Measurements from ENCODE around the gene CELF6.

Gene CELF6

DNA sequence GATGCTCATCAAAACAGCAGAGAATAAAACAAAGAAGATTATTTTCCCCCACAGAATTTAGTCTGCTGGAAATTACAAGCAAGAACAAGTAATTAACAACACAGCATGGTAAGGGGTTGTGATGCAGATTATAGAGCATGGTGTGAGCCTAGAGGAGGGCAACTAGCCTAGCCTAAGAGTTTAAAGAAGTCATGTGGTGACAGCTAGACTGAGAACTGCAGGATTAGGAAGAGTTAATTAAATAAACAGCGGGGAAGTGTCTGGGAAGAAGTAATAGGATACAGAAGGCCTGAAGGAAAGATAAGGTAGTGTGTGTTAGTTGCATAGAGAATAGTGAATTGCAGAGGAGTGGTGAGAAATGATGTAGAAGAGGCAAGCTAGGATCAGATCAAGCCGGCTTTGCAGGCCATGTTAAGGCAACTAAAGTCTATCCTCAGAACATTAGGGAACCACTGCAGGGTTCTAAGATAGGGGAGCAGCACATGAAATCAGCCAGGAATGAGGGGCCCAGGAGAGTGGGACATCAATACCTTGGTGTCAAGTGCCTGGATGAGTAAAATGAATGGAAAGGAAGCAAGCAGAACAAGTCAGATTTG lies 77.1 kb downstream of the CELF6 start:
- TF ChIP-seq, protein P1, sequence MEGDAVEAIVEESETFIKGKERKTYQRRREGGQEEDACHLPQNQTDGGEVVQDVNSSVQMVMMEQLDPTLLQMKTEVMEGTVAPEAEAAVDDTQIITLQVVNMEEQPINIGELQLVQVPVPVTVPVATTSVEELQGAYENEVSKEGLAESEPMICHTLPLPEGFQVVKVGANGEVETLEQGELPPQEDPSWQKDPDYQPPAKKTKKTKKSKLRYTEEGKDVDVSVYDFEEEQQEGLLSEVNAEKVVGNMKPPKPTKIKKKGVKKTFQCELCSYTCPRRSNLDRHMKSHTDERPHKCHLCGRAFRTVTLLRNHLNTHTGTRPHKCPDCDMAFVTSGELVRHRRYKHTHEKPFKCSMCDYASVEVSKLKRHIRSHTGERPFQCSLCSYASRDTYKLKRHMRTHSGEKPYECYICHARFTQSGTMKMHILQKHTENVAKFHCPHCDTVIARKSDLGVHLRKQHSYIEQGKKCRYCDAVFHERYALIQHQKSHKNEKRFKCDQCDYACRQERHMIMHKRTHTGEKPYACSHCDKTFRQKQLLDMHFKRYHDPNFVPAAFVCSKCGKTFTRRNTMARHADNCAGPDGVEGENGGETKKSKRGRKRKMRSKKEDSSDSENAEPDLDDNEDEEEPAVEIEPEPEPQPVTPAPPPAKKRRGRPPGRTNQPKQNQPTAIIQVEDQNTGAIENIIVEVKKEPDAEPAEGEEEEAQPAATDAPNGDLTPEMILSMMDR (IDR thresholded peaks at IDR 0.05; ENCODE audit: low read depth, low read length) = no peak
- no peak for DNase-seq
- Histone ChIP-seq H3K4me1 (no peaks in the 10 kb centered on the region), H3K27me3 (no peaks in the 10 kb centered on the region), H3K4me3 (ENCODE audit: low read depth, low read length) (no peak overlapping the region), H3K36me3 (peaks cover 33% of the 10 kb centered on the region), H3K9me3 (no peaks in the 10 kb centered on the region)

DNA sequence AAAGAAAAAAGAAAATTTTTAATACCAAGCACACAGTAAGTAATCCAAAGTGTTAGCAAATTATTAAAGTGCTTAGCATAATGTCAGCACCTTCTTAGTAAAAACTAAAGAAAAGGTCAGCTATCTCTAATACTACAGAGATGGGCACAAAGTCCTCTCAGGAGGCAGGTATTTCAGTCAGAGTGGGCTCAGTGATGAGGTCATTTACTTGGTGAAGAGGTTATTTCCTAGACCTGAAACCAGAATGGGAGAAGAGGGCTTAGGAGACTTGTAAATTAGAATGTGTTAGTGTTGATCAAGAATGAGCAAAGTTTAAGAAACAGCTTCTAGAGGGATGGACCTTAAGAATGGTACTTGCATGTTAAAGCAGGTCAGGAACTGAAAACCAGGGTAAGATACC lies 80.3 kb downstream of the CELF6 start:
- no peak for DNase-seq
- TF ChIP-seq, protein P1 (IDR thresholded peaks at IDR 0.05; ENCODE audit: low read depth, low read length) = no peak
- H3K4me3 ChIP-seq (ENCODE audit: low read depth, low read length) = no peak overlapping the region
- H3K36me3 ChIP-seq = peaks cover 31% of the 10 kb centered on the region
- no peaks in the 10 kb centered on the region for H3K9me3 ChIP-seq
- H3K27me3 ChIP-seq = no peaks in the 10 kb centered on the region
- H3K4me1 ChIP-seq = peaks cover 8% of the 10 kb centered on the region; the same call in 1 of the 2 replicates

DNA sequence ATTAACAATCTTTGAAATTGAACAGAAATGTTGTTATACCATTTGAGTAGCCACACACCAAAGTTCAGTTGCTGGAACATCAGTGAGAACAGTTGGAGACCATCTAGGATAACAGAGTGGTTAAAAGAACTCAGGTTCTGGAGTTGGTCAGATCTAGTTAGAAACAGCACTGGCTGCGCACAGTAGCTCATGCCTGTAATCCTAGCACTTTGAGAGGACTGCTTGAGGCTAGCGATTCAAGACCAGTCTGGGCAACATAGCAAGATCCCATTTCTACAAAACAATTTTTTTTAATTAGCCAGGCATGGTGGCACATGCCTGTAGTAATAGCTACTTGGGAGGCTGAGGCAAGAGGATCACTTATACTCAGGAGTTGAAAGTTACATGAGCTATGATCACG lies 81.4 kb downstream of the CELF6 start:
- Histone ChIP-seq H3K36me3 (peaks cover 20% of the 10 kb centered on the region), H3K4me3 (ENCODE audit: low read depth, low read length) (no peak overlapping the region), H3K4me1 (peaks cover 8% of the 10 kb centered on the region; the same call in 1 of the 2 replicates), H3K27me3 (no peaks in the 10 kb centered on the region), H3K9me3 (no peaks in the 10 kb centered on the region)
- TF ChIP-seq, protein P1 (IDR thresholded peaks at IDR 0.05; ENCODE audit: low read depth, low read length) = no peak
- DNase-seq = no peak

DNA sequence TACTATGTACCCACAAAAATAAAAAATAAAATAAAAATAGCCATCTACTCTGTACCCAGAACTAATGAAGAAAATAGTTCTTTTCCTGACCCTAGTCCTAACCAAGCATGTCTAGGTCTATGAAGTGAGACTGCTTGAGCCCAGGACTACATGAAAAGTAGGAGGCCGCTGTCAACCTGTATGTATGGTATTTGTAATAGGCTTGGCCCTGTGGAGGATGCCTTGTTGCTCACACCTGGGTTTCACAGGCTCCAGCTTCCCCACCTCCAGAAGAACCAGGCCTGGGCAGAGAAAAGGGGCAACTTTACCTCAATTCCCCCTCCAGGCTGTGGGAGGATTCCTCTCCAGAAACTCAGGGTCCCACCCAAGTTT lies 82.1 kb downstream of the CELF6 start:
- H3K4me3 ChIP-seq (ENCODE audit: low read depth, low read length) = no peak overlapping the region
- H3K4me1 ChIP-seq = peaks cover 9% of the 10 kb centered on the region
- H3K27me3 ChIP-seq = no peaks in the 10 kb centered on the region
- no peaks in the 10 kb centered on the region for H3K9me3 ChIP-seq
- TF ChIP-seq, protein P1 (IDR thresholded peaks at IDR 0.05; ENCODE audit: low read depth, low read length) = no peak
- no peak for DNase-seq
- peaks cover 20% of the 10 kb centered on the region for H3K36me3 ChIP-seq

DNA sequence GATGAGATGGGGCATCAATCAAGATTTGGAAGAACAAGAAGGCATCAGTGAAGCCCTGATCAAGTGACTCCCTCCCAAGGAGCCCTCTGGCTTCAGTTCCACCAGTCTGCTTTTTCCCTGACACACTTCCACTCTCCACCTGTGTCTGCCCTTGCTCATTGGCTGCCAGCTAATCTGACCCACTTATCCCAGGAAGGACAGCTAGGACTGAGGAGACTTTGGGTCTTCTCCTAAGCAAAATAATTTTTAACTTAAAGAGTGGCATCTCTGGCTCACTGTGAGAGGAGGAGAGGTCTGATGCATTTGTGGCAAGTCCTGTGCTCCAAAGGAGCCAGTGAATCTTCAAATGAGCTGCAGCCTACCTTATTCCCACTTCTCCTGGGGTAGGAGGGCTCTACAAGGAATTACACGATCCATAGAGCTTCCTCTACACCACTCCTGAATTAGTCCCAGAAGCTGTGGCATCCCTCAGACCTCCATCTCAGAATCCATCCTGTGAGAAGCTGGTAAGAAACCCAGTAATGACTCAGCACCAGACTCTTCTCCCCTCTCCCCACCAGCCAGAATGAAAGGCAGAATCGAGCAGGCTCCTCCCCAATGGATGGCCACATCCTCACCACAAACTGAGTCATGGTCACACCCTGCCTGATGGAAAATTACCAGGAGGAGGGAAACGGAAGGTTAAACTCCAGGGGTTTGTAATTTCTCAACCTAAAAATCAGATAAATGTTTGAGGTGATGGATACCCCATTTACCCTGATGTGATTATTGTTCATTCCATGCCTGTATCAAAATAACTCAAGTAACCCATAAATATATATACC lies 82.7 kb downstream of the CELF6 start:
- peak; percentile 60 for DNase-seq
- no peaks in the 10 kb centered on the region for H3K27me3 ChIP-seq

More for the DNA sequence above, 82.7 kb downstream of the CELF6 start:
- peaks cover 14% of the 10 kb centered on the region for H3K4me1 ChIP-seq
- H3K9me3 ChIP-seq = no peaks in the 10 kb centered on the region
- TF ChIP-seq, protein P1 (IDR thresholded peaks at IDR 0.05; ENCODE audit: low read depth, low read length) = no peak
- peaks cover 16% of the 10 kb centered on the region for H3K36me3 ChIP-seq
- no peak overlapping the region for H3K4me3 ChIP-seq (ENCODE audit: low read depth, low read length)
